WTC11 (cell line): Measurements from ENCODE around the gene TOP2B. TPM values are rescaled to one million over a fixed set of nuclear protein-coding genes. Genes with fewer than 3 reads are reported as not detected.

ENCODE experiments used
- ATAC-seq: fragments of 200-7000 bp; cut with Tn5 transposase; 2 replicates; pipeline ENCODE4 v1.10.0; 2021; ENCODE audit warnings: mild to moderate bottlenecking, moderate library complexity
- CTCF ChIA-PET: fragments of 300-600 bp; sonication (Branson Sonifier 250); formaldehyde crosslinking; loops from one replicate; lab custom pipeline; 2021; ENCODE audit warnings: antibody characterized with exemption; lab: Charles Lee
- POLR2A ChIA-PET: fragments of 350-600 bp; sonication (Branson Sonifier 250); formaldehyde crosslinking; loops from one replicate; lab custom pipeline; 2021; ENCODE audit warnings: antibody characterized with exemption; lab: Charles Lee
- DNase-seq: peaks from one replicate; pipeline ENCODE4 v3.0.0; 2021; ENCODE audit warnings: low spot score
- H3K27ac Mint-ChIP-seq: 2 replicates; pipeline ENCODE4 v1.8.0; 2021; ENCODE audit warnings: mixed read lengths
- H3K27me3 Mint-ChIP-seq: 2 replicates; pipeline ENCODE4 v1.8.0; 2021; ENCODE audit warnings: low read depth, mild to moderate bottlenecking, moderate library complexity, mixed read lengths
- H3K36me3 Mint-ChIP-seq: 2 replicates; pipeline ENCODE4 v1.8.0; 2021; ENCODE audit warnings: mixed read lengths
- H3K4me1 Mint-ChIP-seq: 2 replicates; pipeline ENCODE4 v1.8.0; 2022; ENCODE audit warnings: mixed read lengths
- H3K4me3 Mint-ChIP-seq: 2 replicates; pipeline ENCODE4 v1.8.0; 2021; ENCODE audit warnings: mild to moderate bottlenecking, moderate library complexity, mixed read lengths
- H3K9me3 Mint-ChIP-seq: 2 replicates; pipeline ENCODE4 v1.8.0; 2021; ENCODE audit warnings: mixed read lengths
- AFF4 ChIP-seq: sonication (generic); formaldehyde crosslinking; IDR thresholded peaks from 2 replicates; pipeline ENCODE4 v1.8.1; 2023; ENCODE audit warnings: mild to moderate bottlenecking, missing genetic modification reagents, borderline replicate concordance
- ATF6 ChIP-seq: sonication (generic); formaldehyde crosslinking; IDR thresholded peaks from 2 replicates; pipeline ENCODE4 v1.8.1; 2023; ENCODE audit warnings: mild to moderate bottlenecking, missing genetic modification reagents
- CREM ChIP-seq: sonication (generic); formaldehyde crosslinking; IDR thresholded peaks from 2 replicates; pipeline ENCODE4 v1.8.1; 2022; ENCODE audit warnings: mild to moderate bottlenecking, missing genetic modification reagents, moderate library complexity
- E2F4 ChIP-seq: sonication (generic); formaldehyde crosslinking; IDR thresholded peaks from 2 replicates; pipeline ENCODE4 v1.8.1; 2022; ENCODE audit warnings: low read depth, mild to moderate bottlenecking, moderate library complexity, missing genetic modification reagents, borderline replicate concordance
- ESRRA ChIP-seq: sonication (generic); formaldehyde crosslinking; IDR thresholded peaks from 2 replicates; pipeline ENCODE4 v1.8.1; 2022; ENCODE audit warnings: mild to moderate bottlenecking, missing genetic modification reagents, borderline replicate concordance
- FOXP1 ChIP-seq: sonication (generic); formaldehyde crosslinking; IDR thresholded peaks from 2 replicates; pipeline ENCODE4 v1.8.0; 2022; ENCODE audit warnings: missing genetic modification reagents, mild to moderate bottlenecking, moderate library complexity, borderline replicate concordance
- JUN ChIP-seq: sonication (generic); formaldehyde crosslinking; IDR thresholded peaks from 2 replicates; pipeline ENCODE4 v1.8.0; 2023; ENCODE audit warnings: mild to moderate bottlenecking, missing genetic modification reagents
- NFE2L1 ChIP-seq: sonication (generic); formaldehyde crosslinking; IDR thresholded peaks from 2 replicates; pipeline ENCODE4 v1.8.1; 2023; ENCODE audit warnings: missing genetic modification reagents
- NFYB ChIP-seq: sonication (generic); formaldehyde crosslinking; conservative IDR thresholded peaks from 2 replicates; pipeline ENCODE4 v1.8.0; 2022; ENCODE audit warnings: low read depth, missing genetic modification reagents
- SMAD4 ChIP-seq: sonication (generic); formaldehyde crosslinking; IDR thresholded peaks from 2 replicates; pipeline ENCODE4 v1.8.0; 2022; ENCODE audit warnings: mild to moderate bottlenecking, missing genetic modification reagents
- TEAD1 ChIP-seq: sonication (generic); formaldehyde crosslinking; IDR thresholded peaks from 2 replicates; pipeline ENCODE4 v1.8.0; 2022; ENCODE audit warnings: mild to moderate bottlenecking, missing genetic modification reagents
- TEAD4 ChIP-seq: sonication (generic); formaldehyde crosslinking; IDR thresholded peaks from 2 replicates; pipeline ENCODE4 v1.8.0; 2022; ENCODE audit warnings: mild to moderate bottlenecking, missing genetic modification reagents
- ZBTB43 ChIP-seq: sonication (generic); formaldehyde crosslinking; IDR thresholded peaks from 2 replicates; pipeline ENCODE4 v1.8.1; 2023; ENCODE audit warnings: mild to moderate bottlenecking, missing genetic modification reagents
- ZNF219 ChIP-seq: sonication (generic); formaldehyde crosslinking; IDR thresholded peaks from 2 replicates; pipeline ENCODE4 v1.8.0; 2023; ENCODE audit warnings: missing genetic modification reagents, mild to moderate bottlenecking, borderline replicate concordance
- ZNF232 ChIP-seq: sonication (generic); formaldehyde crosslinking; IDR thresholded peaks from 2 replicates; pipeline ENCODE4 v1.8.0; 2022; ENCODE audit warnings: mild to moderate bottlenecking, missing genetic modification reagents
- ZNF512 ChIP-seq: sonication (generic); formaldehyde crosslinking; IDR thresholded peaks from 2 replicates; pipeline ENCODE4 v1.8.1; 2022; ENCODE audit warnings: missing genetic modification reagents, borderline replicate concordance
- total RNA-seq: library from RNA; stranded (reverse); gene quantifications from 3 replicates; pipeline ENCODE4 v1.2.3, GENCODE V29; 2021
- TF ChIP-seq, protein P1 (sequence below): sonication (generic); formaldehyde crosslinking; IDR thresholded peaks from 2 replicates; pipeline ENCODE4 v1.8.0; 2023; ENCODE audit warnings: missing genetic modification reagents, mild to moderate bottlenecking, borderline replicate concordance
- TF ChIP-seq, protein P2 (sequence below): sonication (generic); formaldehyde crosslinking; IDR thresholded peaks from 2 replicates; pipeline ENCODE4 v1.8.1; 2022; ENCODE audit warnings: mild to moderate bottlenecking, missing genetic modification reagents, moderate library complexity, borderline replicate concordance
- TF ChIP-seq, protein P3 (sequence below): sonication (generic); formaldehyde crosslinking; IDR thresholded peaks from 2 replicates; pipeline ENCODE4 v1.8.1; 2023; ENCODE audit warnings: mild to moderate bottlenecking, missing genetic modification reagents, moderate library complexity

The TOP2B gene
- total RNA-seq, 1 experiment from 2014 or later, result 151 TPM

GRCh38 chr3:25583343-25583742 is 81.4 kb downstream of the TOP2B start (continued):
- TF ChIP-seq, protein P1, sequence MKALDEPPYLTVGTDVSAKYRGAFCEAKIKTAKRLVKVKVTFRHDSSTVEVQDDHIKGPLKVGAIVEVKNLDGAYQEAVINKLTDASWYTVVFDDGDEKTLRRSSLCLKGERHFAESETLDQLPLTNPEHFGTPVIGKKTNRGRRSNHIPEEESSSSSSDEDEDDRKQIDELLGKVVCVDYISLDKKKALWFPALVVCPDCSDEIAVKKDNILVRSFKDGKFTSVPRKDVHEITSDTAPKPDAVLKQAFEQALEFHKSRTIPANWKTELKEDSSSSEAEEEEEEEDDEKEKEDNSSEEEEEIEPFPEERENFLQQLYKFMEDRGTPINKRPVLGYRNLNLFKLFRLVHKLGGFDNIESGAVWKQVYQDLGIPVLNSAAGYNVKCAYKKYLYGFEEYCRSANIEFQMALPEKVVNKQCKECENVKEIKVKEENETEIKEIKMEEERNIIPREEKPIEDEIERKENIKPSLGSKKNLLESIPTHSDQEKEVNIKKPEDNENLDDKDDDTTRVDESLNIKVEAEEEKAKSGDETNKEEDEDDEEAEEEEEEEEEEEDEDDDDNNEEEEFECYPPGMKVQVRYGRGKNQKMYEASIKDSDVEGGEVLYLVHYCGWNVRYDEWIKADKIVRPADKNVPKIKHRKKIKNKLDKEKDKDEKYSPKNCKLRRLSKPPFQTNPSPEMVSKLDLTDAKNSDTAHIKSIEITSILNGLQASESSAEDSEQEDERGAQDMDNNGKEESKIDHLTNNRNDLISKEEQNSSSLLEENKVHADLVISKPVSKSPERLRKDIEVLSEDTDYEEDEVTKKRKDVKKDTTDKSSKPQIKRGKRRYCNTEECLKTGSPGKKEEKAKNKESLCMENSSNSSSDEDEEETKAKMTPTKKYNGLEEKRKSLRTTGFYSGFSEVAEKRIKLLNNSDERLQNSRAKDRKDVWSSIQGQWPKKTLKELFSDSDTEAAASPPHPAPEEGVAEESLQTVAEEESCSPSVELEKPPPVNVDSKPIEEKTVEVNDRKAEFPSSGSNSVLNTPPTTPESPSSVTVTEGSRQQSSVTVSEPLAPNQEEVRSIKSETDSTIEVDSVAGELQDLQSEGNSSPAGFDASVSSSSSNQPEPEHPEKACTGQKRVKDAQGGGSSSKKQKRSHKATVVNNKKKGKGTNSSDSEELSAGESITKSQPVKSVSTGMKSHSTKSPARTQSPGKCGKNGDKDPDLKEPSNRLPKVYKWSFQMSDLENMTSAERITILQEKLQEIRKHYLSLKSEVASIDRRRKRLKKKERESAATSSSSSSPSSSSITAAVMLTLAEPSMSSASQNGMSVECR (CRISPR knock-in tag), result no peak
- TF ChIP-seq NFYB (CRISPR knock-in tag), result no peak
- no peak for TF ChIP-seq ZNF219 (CRISPR knock-in tag)
- no peak for TF ChIP-seq JUN (CRISPR knock-in tag)
- TF ChIP-seq, protein P2, sequence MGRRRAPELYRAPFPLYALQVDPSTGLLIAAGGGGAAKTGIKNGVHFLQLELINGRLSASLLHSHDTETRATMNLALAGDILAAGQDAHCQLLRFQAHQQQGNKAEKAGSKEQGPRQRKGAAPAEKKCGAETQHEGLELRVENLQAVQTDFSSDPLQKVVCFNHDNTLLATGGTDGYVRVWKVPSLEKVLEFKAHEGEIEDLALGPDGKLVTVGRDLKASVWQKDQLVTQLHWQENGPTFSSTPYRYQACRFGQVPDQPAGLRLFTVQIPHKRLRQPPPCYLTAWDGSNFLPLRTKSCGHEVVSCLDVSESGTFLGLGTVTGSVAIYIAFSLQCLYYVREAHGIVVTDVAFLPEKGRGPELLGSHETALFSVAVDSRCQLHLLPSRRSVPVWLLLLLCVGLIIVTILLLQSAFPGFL, result no peak
- no peak for TF ChIP-seq CREM (CRISPR knock-in tag)

DNA sequence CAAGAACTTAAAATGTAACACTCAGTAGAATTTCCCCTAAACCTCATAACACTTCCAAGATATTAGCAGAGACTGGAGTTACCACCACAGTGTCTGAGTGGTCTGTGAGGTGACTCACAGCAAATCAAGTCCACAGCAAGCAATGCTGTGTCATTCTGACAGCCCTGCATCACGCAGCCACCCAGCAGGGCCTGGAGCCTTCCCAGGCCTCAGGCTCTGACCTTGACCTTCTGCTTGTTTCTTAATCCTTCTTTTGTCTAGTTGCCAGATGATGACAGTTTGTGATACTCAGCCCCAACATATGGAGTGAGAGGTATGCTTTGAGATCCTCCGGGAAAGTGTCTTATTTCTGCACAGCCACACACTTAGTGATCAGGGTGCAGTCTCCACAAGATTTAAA is 82.5 kb downstream of the TOP2B start:
- POLR2A ChIA-PET, result interaction anchor here (0.6 kb wide), 1 partner anchor 868 kb away, joined by 3 read pairs; no protein-coding TSS in a partner anchor
- H3K4me1 Mint-ChIP-seq, result no peaks in the 10 kb centered on the region
- H3K4me3 Mint-ChIP-seq, result no peak overlapping the region
- CTCF ChIA-PET, result interaction anchor here (3.0 kb wide), 1 partner anchor 11 kb away, joined by 10 read pairs; no protein-coding TSS in a partner anchor
- H3K27me3 Mint-ChIP-seq, result no peaks in the 10 kb centered on the region
- peaks cover 4% of the 10 kb centered on the region; the same call in 1 of the 2 replicates for H3K36me3 Mint-ChIP-seq
- H3K27ac Mint-ChIP-seq, result no peak overlapping the region
- no peak for ATAC-seq
- peaks cover 12% of the 10 kb centered on the region for H3K9me3 Mint-ChIP-seq
- no peak for DNase-seq
- TF ChIP-seq SMAD4 (CRISPR knock-in tag) (no peak), ZBTB43 (no peak), ESRRA (CRISPR knock-in tag) (no peak), FOXP1 (CRISPR knock-in tag) (no peak), E2F4 (CRISPR knock-in tag) (no peak), NFE2L1 (CRISPR knock-in tag) (no peak), ZNF512 (CRISPR knock-in tag) (no peak), TEAD4 (CRISPR knock-in tag) (no peak), ATF6 (no peak), ZNF232 (no peak), TEAD1 (CRISPR knock-in tag) (no peak), AFF4 (CRISPR knock-in tag) (no peak)
- TF ChIP-seq, protein P3, sequence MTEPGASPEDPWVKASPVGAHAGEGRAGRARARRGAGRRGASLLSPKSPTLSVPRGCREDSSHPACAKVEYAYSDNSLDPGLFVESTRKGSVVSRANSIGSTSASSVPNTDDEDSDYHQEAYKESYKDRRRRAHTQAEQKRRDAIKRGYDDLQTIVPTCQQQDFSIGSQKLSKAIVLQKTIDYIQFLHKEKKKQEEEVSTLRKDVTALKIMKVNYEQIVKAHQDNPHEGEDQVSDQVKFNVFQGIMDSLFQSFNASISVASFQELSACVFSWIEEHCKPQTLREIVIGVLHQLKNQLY (CRISPR knock-in tag), result no peak
